Neuron (in vitro differentiated cells): ENCODE results near the gene THSD7B.

Source experiments
- H2AFZ ChIP-seq: one replicate; pipeline ENCODE4 v1.6.1; 2013; ENCODE audit warnings: low read depth, mild to moderate bottlenecking, inconsistent platforms, low read length, moderate library complexity
- H3K27me3 ChIP-seq: one replicate; pipeline ENCODE4 v1.6.1; 2013; ENCODE audit warnings: low read length; ENCODE audit not compliant: insufficient read depth
- H3K36me3 ChIP-seq: one replicate; pipeline ENCODE4 v1.6.1; 2013; ENCODE audit warnings: low read length; ENCODE audit not compliant: insufficient read depth
- H3K4me1 ChIP-seq: one replicate; pipeline ENCODE4 v1.6.1; 2013; ENCODE audit warnings: low read length; ENCODE audit not compliant: insufficient read depth
- H3K4me3 ChIP-seq: 2 replicates; pipeline ENCODE4 v1.5.1; 2013; ENCODE audit warnings: mild to moderate bottlenecking, low read length, moderate library complexity
- H3K9me3 ChIP-seq: one replicate; pipeline ENCODE4 v1.6.1; 2013; ENCODE audit warnings: low read length

Gene THSD7B

GRCh38 chr2:137336067-137336466 lies 570.7 kb downstream of the THSD7B start:
- H2AFZ ChIP-seq: no peak overlapping the region
- H3K4me1 ChIP-seq: no peaks in the 10 kb centered on the region
- no peaks in the 10 kb centered on the region for H3K27me3 ChIP-seq
- H3K4me3 ChIP-seq: no peak overlapping the region
- no peaks in the 10 kb centered on the region for H3K9me3 ChIP-seq
- H3K36me3 ChIP-seq: no peaks in the 10 kb centered on the region

GRCh38 chr2:137339051-137339450 lies 573.7 kb downstream of the THSD7B start:
- H3K4me3 ChIP-seq: no peak overlapping the region
- no peak overlapping the region for H2AFZ ChIP-seq
- no peaks in the 10 kb centered on the region for H3K36me3 ChIP-seq
- no peaks in the 10 kb centered on the region for H3K4me1 ChIP-seq
- H3K9me3 ChIP-seq: no peaks in the 10 kb centered on the region
- H3K27me3 ChIP-seq: no peaks in the 10 kb centered on the region

- Histone ChIP-seq H3K36me3 (no peaks in the 10 kb centered on the region), H2AFZ (no peak overlapping the region), H3K4me1 (no peaks in the 10 kb centered on the region), H3K9me3 (no peaks in the 10 kb centered on the region), H3K4me3 (no peak overlapping the region), H3K27me3 (no peaks in the 10 kb centered on the region)
These were observed 580.6 kb downstream of the THSD7B start for GRCh38 chr2:137345994-137346393.

- H3K36me3 ChIP-seq: no peaks in the 10 kb centered on the region
- H2AFZ ChIP-seq: no peak overlapping the region
- H3K27me3 ChIP-seq: no peaks in the 10 kb centered on the region
- H3K9me3 ChIP-seq: no peaks in the 10 kb centered on the region
- no peak overlapping the region for H3K4me3 ChIP-seq
- no peaks in the 10 kb centered on the region for H3K4me1 ChIP-seq
These were observed 583.0 kb downstream of the THSD7B start for GRCh38 chr2:137348301-137348700.

GRCh38 chr2:137357634-137358033 lies 592.3 kb downstream of the THSD7B start:
- H3K4me1 ChIP-seq: no peaks in the 10 kb centered on the region

GRCh38 chr2:137367361-137367760 lies 602.0 kb downstream of the THSD7B start:
- Histone ChIP-seq H2AFZ (no peak overlapping the region), H3K27me3 (no peaks in the 10 kb centered on the region), H3K9me3 (no peaks in the 10 kb centered on the region), H3K36me3 (no peaks in the 10 kb centered on the region), H3K4me3 (no peak overlapping the region), H3K4me1 (no peaks in the 10 kb centered on the region)

More at GRCh38 chr2:137357634-137358033, 592.3 kb downstream of the THSD7B start:
- Histone ChIP-seq H3K4me3 (no peak overlapping the region), H3K9me3 (no peaks in the 10 kb centered on the region), H3K36me3 (no peaks in the 10 kb centered on the region), H2AFZ (no peak overlapping the region), H3K27me3 (no peaks in the 10 kb centered on the region)

GRCh38 chr2:137369106-137369505 lies 603.8 kb downstream of the THSD7B start:
- Histone ChIP-seq H2AFZ (no peak overlapping the region), H3K36me3 (no peaks in the 10 kb centered on the region), H3K4me3 (no peak overlapping the region), H3K27me3 (no peaks in the 10 kb centered on the region), H3K9me3 (no peaks in the 10 kb centered on the region), H3K4me1 (no peaks in the 10 kb centered on the region)

GRCh38 chr2:137379186-137379585 lies 613.8 kb downstream of the THSD7B start:
- Histone ChIP-seq H3K27me3 (no peaks in the 10 kb centered on the region), H3K4me3 (no peak overlapping the region), H2AFZ (no peak overlapping the region), H3K36me3 (no peaks in the 10 kb centered on the region), H3K9me3 (no peaks in the 10 kb centered on the region), H3K4me1 (no peaks in the 10 kb centered on the region)

- Histone ChIP-seq H3K27me3 (no peaks in the 10 kb centered on the region), H3K4me1 (no peaks in the 10 kb centered on the region), H3K9me3 (no peaks in the 10 kb centered on the region), H2AFZ (no peak overlapping the region), H3K36me3 (no peaks in the 10 kb centered on the region), H3K4me3 (no peak overlapping the region)
These were observed 615.3 kb downstream of the THSD7B start for GRCh38 chr2:137380610-137381009.

GRCh38 chr2:137381731-137382130 lies 616.4 kb downstream of the THSD7B start:
- H3K36me3 ChIP-seq: no peaks in the 10 kb centered on the region
- H3K27me3 ChIP-seq: no peaks in the 10 kb centered on the region
- no peaks in the 10 kb centered on the region for H3K9me3 ChIP-seq
- H3K4me1 ChIP-seq: no peaks in the 10 kb centered on the region
- H2AFZ ChIP-seq: no peak overlapping the region
- no peak overlapping the region for H3K4me3 ChIP-seq

GRCh38 chr2:137383391-137383790 lies 618.0 kb downstream of the THSD7B start:
- Histone ChIP-seq H2AFZ (no peak overlapping the region), H3K4me1 (no peaks in the 10 kb centered on the region), H3K9me3 (no peaks in the 10 kb centered on the region), H3K4me3 (no peak overlapping the region), H3K36me3 (no peaks in the 10 kb centered on the region), H3K27me3 (no peaks in the 10 kb centered on the region)

GRCh38 chr2:137387044-137387443 lies 621.7 kb downstream of the THSD7B start:
- Histone ChIP-seq H3K4me3 (no peak overlapping the region), H3K4me1 (no peaks in the 10 kb centered on the region), H3K9me3 (no peaks in the 10 kb centered on the region), H3K36me3 (no peaks in the 10 kb centered on the region), H3K27me3 (no peaks in the 10 kb centered on the region), H2AFZ (no peak overlapping the region)

- H2AFZ ChIP-seq: no peak overlapping the region
- no peak overlapping the region for H3K4me3 ChIP-seq
- no peaks in the 10 kb centered on the region for H3K4me1 ChIP-seq
- no peaks in the 10 kb centered on the region for H3K27me3 ChIP-seq
- no peaks in the 10 kb centered on the region for H3K9me3 ChIP-seq
- no peaks in the 10 kb centered on the region for H3K36me3 ChIP-seq
These were observed 640.2 kb downstream of the THSD7B start for GRCh38 chr2:137405496-137405895.

GRCh38 chr2:137411585-137411984 lies 646.2 kb downstream of the THSD7B start:
- Histone ChIP-seq H3K4me1 (no peaks in the 10 kb centered on the region), H2AFZ (no peak overlapping the region), H3K4me3 (no peak overlapping the region), H3K9me3 (no peaks in the 10 kb centered on the region), H3K27me3 (no peaks in the 10 kb centered on the region), H3K36me3 (no peaks in the 10 kb centered on the region)
